Duodenal mucosa (tissue), 2 donors: ENCODE measurements around the gene PLPPR5.
"Not testable (repeated sequence)": the region's sequence is repeated elsewhere in the genome, so short reads cannot be mapped to it uniquely, and the experiment has no call there.

Experiments used
- H3K27ac ChIP-seq: one replicate; pipeline ENCODE4 v1.7.0; 2013; ENCODE audit warnings: low read depth, low read length
- H3K27me3 ChIP-seq, 2 donors: one replicate each; pipeline ENCODE4 v1.7.0; 2013; ENCODE audit warnings: low read length in 2 of 2, control low read depth in 1 of 2; ENCODE audit not compliant: insufficient read depth in 2 of 2, control insufficient read depth in 1 of 2
- H3K36me3 ChIP-seq, 2 donors: one replicate each; pipeline ENCODE4 v1.7.0; 2013; ENCODE audit warnings: low read length in 2 of 2, control low read depth in 1 of 2; ENCODE audit not compliant: insufficient read depth in 2 of 2, control insufficient read depth in 1 of 2
- H3K4me1 ChIP-seq, 2 donors: one replicate each; pipeline ENCODE4 v1.7.0; 2013; ENCODE audit warnings: low read length in 2 of 2, control low read depth in 1 of 2; ENCODE audit not compliant: insufficient read depth in 2 of 2, control insufficient read depth in 1 of 2
- H3K4me3 ChIP-seq, 2 donors: one replicate each; pipeline ENCODE4 v1.7.0; 2013; ENCODE audit warnings: low read length in 2 of 2, low read depth in 1 of 2
- H3K9ac ChIP-seq, 2 donors: one replicate each; pipeline ENCODE4 v1.7.0; 2013; ENCODE audit warnings: low read length in 2 of 2, low read depth in 1 of 2
- H3K9me3 ChIP-seq, 2 donors: one replicate each; pipeline ENCODE4 v1.7.0; 2013; ENCODE audit warnings: low read length in 2 of 2, control low read depth in 1 of 2; ENCODE audit not compliant: control insufficient read depth in 1 of 2

PLPPR5 gene

DNA sequence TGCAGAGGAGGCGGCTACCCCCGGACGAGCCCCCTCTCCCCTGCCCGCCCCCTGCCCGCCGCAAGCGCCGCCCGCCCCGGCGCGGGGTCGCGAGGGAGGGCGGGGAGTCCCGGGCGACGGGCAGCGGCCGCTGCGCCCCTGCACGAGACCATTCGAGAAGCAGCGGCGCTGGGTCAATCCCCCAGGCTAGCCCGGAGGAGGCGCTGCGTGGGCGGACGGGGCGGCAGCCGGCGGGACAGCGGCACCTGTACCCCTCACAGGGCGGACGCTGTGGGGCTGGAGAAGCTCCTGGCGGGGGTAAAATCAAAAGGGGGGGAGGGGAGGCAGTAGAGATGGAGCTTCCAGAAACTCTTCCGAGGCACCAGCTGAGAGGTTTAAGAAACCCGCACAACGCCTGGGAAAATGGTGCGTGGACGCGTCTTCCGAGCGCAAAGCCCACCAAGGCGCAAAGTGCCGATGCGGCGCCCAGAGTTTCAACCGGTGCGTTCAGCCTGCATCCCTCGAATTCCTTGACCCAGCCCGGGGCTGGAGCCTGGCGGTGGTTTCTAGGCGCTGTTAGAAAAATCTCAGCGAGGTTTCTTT, at the start of gene PLPPR5:
Gene PLPPR5 (minus strand): TSS at position 1 of the 582 bp plus-strand sequence. CDS start 190 bp downstream, outside the sequence.
- Histone ChIP-seq H3K4me1 (no peaks in the 10 kb centered on the region), H3K27me3 (peaks cover 22 to 23% of the 10 kb centered on the region in 2 donors), H3K27ac (no peak within 1 kb of the TSS), H3K4me3 (no peak within 1 kb of the TSS), H3K36me3 (no peaks in the 10 kb centered on the region), H3K9ac (no peak within 1 kb of the TSS), H3K9me3 (no peaks in the 10 kb centered on the region)

- Histone ChIP-seq H3K27me3 (no peaks in the 10 kb centered on the region), H3K36me3 (no peaks in the 10 kb centered on the region), H3K4me1 (no peaks in the 10 kb centered on the region), H3K27ac (no peak overlapping the region), H3K9me3 (no peaks in the 10 kb centered on the region), H3K4me3 (no peak overlapping the region), H3K9ac (no peak overlapping the region)
Observed at GRCh38 chr1:99051611-99052283, 47.1 kb upstream of the PLPPR5 start.

DNA sequence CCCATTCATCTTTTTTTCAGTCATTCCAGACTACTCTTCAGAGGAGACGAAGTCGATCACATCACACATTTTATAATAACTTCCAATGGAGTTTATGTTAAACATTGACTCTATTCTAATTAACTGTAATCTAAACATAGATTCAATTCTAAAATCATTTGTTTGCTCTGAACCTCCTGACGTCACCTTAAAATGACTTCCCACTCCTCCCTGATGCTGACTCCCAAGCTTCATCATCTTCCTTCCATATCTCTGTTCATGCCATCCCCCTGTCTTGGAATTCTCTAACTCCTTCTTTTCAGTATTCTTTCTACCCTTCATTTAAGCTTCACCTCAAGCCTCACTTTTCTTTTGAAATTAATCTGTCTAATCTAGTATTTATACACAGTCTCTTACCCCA, 45.1 kb upstream of the PLPPR5 start:
- Histone ChIP-seq H3K27ac (no peak overlapping the region), H3K36me3 (no peaks in the 10 kb centered on the region), H3K4me1 (no peaks in the 10 kb centered on the region), H3K4me3 (no peak overlapping the region), H3K9me3 (no peaks in the 10 kb centered on the region), H3K9ac (no peak overlapping the region), H3K27me3 (no peaks in the 10 kb centered on the region)

GRCh38 chr1:99036746-99037145, 32.1 kb upstream of the PLPPR5 start:
- H3K36me3 ChIP-seq, H3K4me3 ChIP-seq, H3K4me1 ChIP-seq, H3K27ac ChIP-seq, H3K9ac ChIP-seq, H3K27me3 ChIP-seq, H3K9me3 ChIP-seq: not testable (repeated sequence)

DNA sequence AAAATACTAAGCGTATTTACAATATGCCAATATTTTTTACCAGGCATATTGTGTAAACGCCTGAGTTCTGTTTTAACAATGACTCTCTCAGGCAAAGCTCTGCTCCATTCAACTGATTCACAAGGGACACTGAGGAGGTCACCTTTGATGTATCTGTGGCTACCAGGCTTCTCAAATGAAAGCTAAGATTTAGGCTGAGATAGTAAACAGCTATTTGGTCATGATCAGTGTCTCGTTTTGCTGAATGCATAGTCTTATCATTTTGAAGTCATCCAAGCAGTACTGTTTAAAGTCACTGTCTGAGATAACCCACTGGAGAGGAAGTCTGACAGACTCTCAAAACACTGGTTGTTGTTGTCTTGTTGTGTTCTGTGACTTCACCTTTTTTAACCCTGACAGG, 13.7 kb upstream of the PLPPR5 start:
- H3K27me3 ChIP-seq = no peaks in the 10 kb centered on the region
- no peaks in the 10 kb centered on the region for H3K36me3 ChIP-seq
- H3K4me1 ChIP-seq = no peaks in the 10 kb centered on the region
- no peak overlapping the region for H3K27ac ChIP-seq
- H3K9ac ChIP-seq = no peak overlapping the region
- no peak overlapping the region for H3K4me3 ChIP-seq
- no peaks in the 10 kb centered on the region for H3K9me3 ChIP-seq

DNA sequence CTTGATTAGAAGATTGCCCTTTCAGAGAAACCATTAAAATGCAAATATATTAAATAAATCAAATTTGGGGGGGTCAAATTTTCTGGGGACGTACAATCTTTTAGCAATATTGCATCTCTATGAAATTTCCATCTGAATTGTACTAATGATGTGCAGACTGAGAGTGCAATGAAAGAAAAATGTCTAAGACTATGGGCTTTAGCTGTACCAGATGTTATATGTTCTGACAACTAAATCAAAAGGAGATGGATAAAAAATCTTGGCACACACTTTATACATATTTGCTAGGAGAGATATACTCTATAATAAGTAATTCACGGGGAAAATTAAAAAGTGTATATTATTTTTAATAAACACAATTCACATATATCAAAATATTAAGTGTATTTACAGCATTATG, 13.0 kb upstream of the PLPPR5 start:
- H3K27ac ChIP-seq = no peak overlapping the region
- no peaks in the 10 kb centered on the region for H3K4me1 ChIP-seq
- no peak overlapping the region for H3K9ac ChIP-seq
- no peak overlapping the region for H3K4me3 ChIP-seq
- H3K27me3 ChIP-seq = no peaks in the 10 kb centered on the region
- no peaks in the 10 kb centered on the region for H3K9me3 ChIP-seq
- H3K36me3 ChIP-seq = no peaks in the 10 kb centered on the region

DNA sequence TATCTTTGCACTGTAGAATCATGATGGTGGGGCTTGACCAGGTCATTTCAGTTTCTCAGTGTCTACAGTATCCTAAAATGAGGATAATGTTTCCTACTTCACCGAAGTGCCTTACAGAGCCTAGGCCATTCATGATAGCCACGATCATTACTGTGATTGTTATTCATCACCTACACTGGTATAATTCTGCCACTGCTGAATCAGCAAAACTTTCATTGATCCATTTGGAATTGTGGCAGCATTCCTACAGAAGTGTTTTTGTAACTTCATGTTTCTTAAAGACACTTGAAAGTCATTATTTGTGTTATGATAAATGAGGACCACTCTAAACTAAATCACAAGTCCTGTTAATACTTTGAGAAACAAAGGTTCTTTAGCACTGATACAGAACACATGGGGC, 6.0 kb upstream of the PLPPR5 start:
- Histone ChIP-seq H3K27me3 (peaks cover 5 to 12% of the 10 kb centered on the region in 2 donors), H3K36me3 (no peaks in the 10 kb centered on the region), H3K9me3 (no peaks in the 10 kb centered on the region), H3K27ac (no peak overlapping the region), H3K9ac (no peak overlapping the region), H3K4me1 (no peaks in the 10 kb centered on the region), H3K4me3 (no peak overlapping the region)

- Histone ChIP-seq H3K4me1 (no peaks in the 10 kb centered on the region), H3K36me3 (no peaks in the 10 kb centered on the region), H3K27ac (no peak overlapping the region), H3K9me3 (no peaks in the 10 kb centered on the region), H3K27me3 (peaks cover 19 to 23% of the 10 kb centered on the region in 2 donors), H3K9ac (no peak overlapping the region), H3K4me3 (no peak overlapping the region)
Observed at GRCh38 chr1:99007366-99007765, 2.7 kb upstream of the PLPPR5 start.

DNA sequence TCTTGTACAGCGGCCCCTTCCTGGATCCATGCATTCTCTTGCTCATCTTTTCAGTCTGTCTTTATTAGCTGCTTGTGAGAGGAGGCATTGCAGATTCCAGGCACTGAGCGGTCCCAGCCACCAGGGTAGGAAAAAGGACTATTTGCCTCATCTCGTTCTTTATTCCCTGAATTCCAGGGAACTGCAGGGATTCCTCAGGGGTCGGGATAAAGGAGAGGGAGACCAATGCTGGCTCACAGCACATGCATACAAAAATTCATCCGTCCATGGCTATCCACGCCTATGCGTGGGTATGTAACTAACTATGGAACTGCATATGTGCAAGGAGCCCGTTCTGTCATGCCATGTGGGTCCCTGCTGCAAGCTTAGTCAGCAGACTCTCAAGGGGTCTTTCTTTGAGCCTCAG, 879 bp upstream of the PLPPR5 start:
- Histone ChIP-seq H3K9ac (no peak overlapping the region), H3K27me3 (peaks cover 19 to 23% of the 10 kb centered on the region in 2 donors), H3K27ac (no peak overlapping the region), H3K9me3 (no peaks in the 10 kb centered on the region), H3K36me3 (no peaks in the 10 kb centered on the region), H3K4me1 (no peaks in the 10 kb centered on the region), H3K4me3 (no peak overlapping the region)

DNA sequence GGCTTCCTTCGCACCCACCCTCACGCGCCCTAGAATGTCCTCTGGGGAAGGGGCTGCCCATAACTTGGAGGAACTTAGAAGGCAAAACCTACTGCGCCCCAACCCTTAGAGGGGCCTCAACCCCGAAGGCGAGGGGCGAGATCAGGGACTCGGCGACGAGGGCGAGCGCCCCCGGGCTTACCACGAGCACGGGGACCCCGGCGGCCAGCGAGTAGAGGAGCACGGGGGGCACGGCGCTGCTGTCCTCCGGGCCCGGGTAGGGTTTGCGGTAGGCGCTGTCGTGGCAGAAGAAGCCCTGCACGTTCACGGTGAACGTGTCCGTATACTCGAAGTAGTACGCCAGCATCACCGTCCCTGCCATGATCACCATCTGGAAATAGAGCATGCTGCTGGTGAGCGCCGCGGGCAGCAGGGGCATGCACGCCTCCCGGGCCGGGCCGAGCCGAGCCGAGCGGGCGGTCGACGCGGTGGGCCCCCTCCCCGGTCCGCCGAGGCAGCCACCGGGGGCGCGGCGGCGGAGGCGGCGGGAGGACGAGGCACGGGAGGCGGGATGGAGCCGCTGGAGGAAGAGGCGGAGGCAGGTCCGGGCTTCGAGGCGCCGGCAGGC, 304 bp downstream of the PLPPR5 start:
- no peak overlapping the region for H3K9ac ChIP-seq
- H3K4me3 ChIP-seq = no peak overlapping the region
- H3K4me1 ChIP-seq = no peaks in the 10 kb centered on the region
- H3K9me3 ChIP-seq = no peaks in the 10 kb centered on the region
- H3K27me3 ChIP-seq = peaks cover 20 to 22% of the 10 kb centered on the region in 2 donors
- H3K36me3 ChIP-seq = no peaks in the 10 kb centered on the region
- H3K27ac ChIP-seq = no peak overlapping the region
